Sigmoid colon (tissue), 4 donors: ENCODE results near the gene GP5.

Source experiments
- POLR2A ChIP-seq, 2 donors: fragments of 450-650 bp; IDR thresholded peaks; one replicate each; pipeline ENCODE4 v1.6.1; 2016; ENCODE audit warnings: antibody characterized with exemption in 2 of 2, mild to moderate bottlenecking in 2 of 2, moderate library complexity in 2 of 2
- POLR2AphosphoS5 ChIP-seq, 4 donors: sonication (generic); formaldehyde crosslinking; IDR thresholded peaks; one replicate each; pipeline ENCODE4 v1.6.1; 2017; ENCODE audit warnings: antibody characterized with exemption in 4 of 4
- TF ChIP-seq, protein P1 (sequence below), 4 experiments: fragments of 450-650 bp in 3 of 4; fragments of 200-600 bp in 1 of 4; IDR thresholded peaks; one replicate each; pipeline ENCODE4 v1.5.1; 2016 to 2019; ENCODE audit warnings: antibody characterized with exemption in 4 of 4, mild to moderate bottlenecking in 3 of 4, moderate library complexity in 2 of 4

DNA sequence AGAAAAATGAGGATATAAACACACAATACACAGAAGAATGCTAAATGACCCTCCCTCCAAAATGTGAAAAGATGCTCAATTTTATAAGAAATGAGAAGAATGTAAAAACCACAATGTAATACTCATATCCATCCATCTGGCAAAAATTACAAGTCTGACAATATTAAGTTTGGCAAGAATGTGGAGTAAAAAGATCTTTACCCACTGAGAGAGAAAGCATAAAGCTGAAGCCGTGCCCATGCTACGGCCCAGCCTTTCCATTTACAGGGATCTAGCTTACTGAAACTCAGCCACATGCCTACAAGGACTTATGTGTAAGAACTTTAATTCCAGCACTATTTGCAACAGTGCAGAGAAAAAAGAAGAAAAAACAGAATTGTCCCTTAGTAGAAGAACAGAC, 44.8 kb upstream of the GP5 start:
- TF ChIP-seq, protein P1, sequence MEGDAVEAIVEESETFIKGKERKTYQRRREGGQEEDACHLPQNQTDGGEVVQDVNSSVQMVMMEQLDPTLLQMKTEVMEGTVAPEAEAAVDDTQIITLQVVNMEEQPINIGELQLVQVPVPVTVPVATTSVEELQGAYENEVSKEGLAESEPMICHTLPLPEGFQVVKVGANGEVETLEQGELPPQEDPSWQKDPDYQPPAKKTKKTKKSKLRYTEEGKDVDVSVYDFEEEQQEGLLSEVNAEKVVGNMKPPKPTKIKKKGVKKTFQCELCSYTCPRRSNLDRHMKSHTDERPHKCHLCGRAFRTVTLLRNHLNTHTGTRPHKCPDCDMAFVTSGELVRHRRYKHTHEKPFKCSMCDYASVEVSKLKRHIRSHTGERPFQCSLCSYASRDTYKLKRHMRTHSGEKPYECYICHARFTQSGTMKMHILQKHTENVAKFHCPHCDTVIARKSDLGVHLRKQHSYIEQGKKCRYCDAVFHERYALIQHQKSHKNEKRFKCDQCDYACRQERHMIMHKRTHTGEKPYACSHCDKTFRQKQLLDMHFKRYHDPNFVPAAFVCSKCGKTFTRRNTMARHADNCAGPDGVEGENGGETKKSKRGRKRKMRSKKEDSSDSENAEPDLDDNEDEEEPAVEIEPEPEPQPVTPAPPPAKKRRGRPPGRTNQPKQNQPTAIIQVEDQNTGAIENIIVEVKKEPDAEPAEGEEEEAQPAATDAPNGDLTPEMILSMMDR (IDR thresholded peaks at IDR 0.05): no peak
- TF ChIP-seq POLR2A (IDR thresholded peaks at IDR 0.05): no peak
- no peak for TF ChIP-seq POLR2AphosphoS5 (IDR thresholded peaks at IDR 0.05)
